ENCODE measurements around the gene CFAP45. TPM values are rescaled to one million over a fixed set of nuclear protein-coding genes. Genes with fewer than 3 reads are reported as not detected.

CFAP45 gene
- polyA plus RNA-seq, 3 donors = 3.7 to 4.7 (median 4.0) TPM

DNA sequence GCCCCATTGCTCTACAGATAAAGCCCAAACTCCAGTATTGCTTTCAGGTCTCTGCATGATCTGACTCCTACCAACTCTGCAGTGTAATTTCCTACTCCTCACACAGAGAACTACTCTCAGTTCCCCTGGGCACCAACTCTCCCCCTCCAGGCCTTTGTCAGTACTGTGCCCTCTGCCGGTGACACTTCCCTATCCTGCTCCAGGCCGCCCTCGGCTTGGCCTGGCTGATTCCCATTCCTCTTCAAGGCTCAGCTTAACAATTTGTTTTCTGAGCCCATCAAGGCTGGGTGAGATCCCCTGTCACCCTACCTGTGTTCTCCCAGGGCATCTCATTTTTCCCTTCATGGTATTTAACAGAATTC is 70.7 kb downstream of the CFAP45 start:
- DNase-seq = no peak

DNA sequence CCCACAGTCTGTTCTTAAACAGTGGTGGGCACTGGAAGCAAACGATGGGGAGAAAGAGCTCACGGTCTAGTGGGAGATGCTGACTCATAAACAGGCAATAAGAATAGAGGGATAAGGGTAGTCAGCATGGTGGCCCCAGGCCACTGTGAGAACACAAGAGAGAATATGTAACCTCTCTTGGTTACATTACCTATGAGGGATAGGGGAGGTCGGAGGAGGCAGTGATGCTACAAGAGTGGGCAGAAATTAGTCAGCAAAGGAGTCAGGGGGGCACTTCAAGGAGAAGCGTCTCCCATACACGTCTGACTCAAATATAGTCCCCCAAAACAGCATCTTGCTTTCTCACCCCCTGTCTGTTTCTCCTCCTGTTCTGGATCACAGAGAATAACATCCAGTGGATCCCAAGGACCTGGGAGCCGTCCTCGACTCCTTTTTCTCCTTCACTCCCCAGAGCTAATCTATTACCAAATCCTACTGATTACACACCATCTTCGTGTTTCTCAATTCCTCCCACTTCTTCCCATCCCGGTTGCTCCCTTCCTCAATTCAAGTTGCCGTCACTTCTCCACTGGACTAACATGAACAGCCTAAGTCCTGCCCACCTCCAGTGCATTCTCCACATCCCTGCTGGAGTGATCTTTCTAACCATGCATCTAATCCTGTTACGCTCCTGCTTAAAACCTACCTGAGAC is 71.2 kb downstream of the CFAP45 start:
- DNase-seq = no peak

DNA sequence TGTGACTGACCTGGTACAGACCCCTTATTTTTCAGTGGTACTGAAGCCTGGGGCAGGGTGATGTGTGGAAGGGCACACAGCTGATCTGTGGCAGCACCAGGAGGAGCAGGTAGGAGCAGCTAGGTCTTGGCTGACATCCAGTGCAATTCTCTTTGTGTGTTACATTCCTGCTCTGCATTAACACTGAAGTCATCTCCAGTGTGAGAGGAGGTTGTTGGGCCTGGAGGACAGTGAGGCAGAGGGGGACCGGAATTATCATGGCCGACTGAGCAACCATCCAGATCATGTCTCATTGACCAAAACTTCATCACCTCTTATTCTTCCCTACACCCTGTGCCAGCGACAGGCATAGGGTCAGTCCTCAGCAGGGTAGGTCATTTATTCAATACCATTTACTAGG is 71.8 kb downstream of the CFAP45 start:
- no peak for DNase-seq

DNA sequence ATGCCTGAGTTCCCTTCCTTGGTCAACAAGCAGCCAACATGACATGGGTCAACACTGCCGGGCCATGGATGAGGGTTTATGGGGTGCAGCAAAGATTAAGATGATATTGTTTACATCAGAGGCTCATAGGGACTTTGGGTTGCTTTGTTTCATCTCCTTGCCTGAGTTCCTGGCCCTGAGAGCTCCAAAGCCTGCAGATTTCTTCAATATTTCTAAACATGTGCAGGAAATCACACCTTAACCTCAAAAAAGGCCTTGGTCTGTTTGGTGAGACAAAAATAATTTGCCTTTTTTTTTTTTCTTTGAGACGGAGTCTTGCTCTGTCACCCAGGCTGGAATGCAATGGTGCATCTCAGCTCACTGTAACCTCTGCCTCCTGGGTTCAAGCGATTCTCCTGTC is 72.4 kb downstream of the CFAP45 start:
- DNase-seq = no peak

DNA sequence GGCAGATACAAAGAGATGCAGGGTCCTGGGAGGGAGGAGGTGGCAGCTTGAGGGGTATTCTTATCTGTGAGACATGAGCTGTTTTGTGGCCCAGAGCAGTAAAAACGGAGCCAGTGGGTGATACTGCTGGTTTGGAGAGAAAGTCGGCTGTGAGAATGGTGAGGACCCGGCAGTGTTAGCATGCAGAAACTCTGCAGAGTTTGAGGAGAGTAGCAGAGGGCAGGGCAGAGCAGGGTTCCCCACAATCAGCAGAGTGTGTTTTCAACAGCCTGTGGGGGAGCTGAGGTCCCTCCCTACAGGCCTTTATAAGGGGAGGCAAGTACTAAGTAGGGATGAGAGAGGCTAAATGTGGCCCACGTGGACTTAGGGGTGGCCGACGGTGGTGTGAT is 72.9 kb downstream of the CFAP45 start:
- no peak for DNase-seq

DNA sequence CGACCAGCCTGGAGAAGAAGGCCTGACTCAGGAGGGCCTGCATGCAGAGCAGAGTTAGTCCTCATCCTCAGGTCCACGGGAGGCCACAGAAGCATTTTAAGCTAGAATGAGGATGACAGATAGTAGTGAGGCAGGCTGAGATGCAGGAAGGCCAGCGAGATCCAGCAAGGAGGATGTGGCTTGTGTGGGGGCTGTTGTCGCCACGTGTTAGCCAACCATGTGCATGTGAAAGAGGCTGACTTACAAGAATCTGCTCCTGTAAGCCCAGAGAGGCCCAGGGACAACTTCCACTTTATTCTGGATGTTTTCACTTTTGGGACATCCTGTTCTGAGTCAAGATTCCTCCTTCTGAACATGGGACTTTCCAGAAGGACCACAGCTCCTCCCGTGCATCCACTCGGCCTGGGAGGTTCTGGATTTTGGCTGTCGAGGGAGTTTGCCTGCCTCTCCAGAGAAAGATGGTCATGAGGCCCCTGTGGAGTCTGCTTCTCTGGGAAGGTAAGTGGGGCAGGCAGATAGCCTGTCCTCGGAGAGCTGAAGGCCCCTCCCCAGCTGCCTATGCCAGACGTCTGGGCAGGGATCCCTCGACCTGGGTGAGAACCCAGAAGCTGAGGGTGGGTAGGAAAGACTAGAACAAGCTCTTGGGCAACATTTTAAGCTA is 73.4 kb downstream of the CFAP45 start, which contains the start of gene SLAMF8:
SLAMF8 (plus strand) TSS at position 433 of the 661 bp plus-strand sequence; CDS start at position 459, 26 bp downstream.
- no peak for DNase-seq

DNA sequence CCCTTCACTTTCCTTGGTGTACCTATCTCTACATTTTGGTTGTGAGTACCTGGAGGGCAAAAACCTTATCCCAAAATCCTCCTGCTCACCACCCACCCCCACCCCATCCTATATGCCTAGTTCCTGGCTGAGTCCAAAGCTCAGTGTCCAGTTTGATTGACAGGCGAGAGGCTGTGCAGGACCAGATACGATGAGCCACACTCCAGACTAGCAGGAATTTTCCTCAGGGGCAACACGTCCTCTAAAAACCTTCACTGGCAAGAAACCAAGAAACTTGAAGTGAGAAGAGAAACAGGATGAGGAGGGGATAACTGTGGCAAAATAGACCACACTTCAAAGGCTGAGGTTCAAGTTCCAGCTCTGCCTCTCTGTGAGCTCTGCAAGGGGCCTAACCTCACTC is 74.4 kb downstream of the CFAP45 start:
- DNase-seq = no peak

DNA sequence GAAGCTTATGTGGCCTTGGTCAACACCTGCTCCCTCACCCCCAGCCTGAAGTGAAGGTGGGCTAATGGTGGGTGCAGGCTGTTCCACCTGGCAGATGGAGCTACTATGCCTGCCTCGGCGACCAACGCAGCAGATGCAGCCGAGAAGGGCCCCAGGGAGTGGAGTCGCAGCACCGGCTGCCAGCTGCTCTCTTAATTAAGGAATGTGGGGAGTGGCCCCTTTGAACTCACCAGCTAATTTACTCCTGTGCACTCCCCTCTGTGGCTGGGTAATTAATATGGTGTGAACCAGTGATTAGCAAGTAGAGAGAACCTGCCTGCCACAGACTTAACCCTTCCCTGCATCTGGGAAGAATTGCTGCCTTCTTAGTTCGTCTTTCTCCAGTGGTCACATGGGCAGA is 76.6 kb downstream of the CFAP45 start:
- DNase-seq = peak; percentile 57

Other genes starting within 250 kb of the CFAP45 start
- gene CRP, start 185.6 kb downstream of the CFAP45 start, polyA plus RNA-seq (ENCODE audit: insufficient read length in 3 of 3) = not detected
- 10 to 100 TPM; 32.4 to 37.4 (median 36.5) TPM for gene DUSP23, start 119.2 kb downstream of the CFAP45 start, polyA plus RNA-seq (ENCODE audit: insufficient read length in 3 of 3)
- gene FCRL6, start 97.8 kb downstream of the CFAP45 start, polyA plus RNA-seq (ENCODE audit: insufficient read length in 3 of 3) = under 1 TPM; 0.33 to 0.67 (median 0.48) TPM
- 1 to 10 TPM in 1 of 3 donors, under 1 TPM in 2; 0.52 to 1.4 (median 0.61) TPM for gene SLAMF8, start 73.3 kb downstream of the CFAP45 start, polyA plus RNA-seq (ENCODE audit: insufficient read length in 3 of 3)
- gene VSIG8, start 37.5 kb downstream of the CFAP45 start, polyA plus RNA-seq (ENCODE audit: insufficient read length in 3 of 3) = 1 to 10 TPM in 1 of 3 donors, under 1 TPM in 2; 0.43 to 2.6 (median 0.49) TPM
- gene TAGLN2, start 25.3 kb upstream of the CFAP45 start, polyA plus RNA-seq (ENCODE audit: insufficient read length in 3 of 3) = 100 to 1,000 TPM; 113 to 144 (median 131) TPM
- 10 to 100 TPM; 19.3 to 24.2 (median 19.5) TPM for gene IGSF9, start 45.4 kb upstream of the CFAP45 start, polyA plus RNA-seq (ENCODE audit: insufficient read length in 3 of 3)
- not detected for gene SLAMF9, start 54.1 kb upstream of the CFAP45 start, polyA plus RNA-seq (ENCODE audit: insufficient read length in 3 of 3)
- gene PIGM, start 131.8 kb upstream of the CFAP45 start, polyA plus RNA-seq (ENCODE audit: insufficient read length in 3 of 3) = 10 to 100 TPM in 2 of 3 donors, 1 to 10 TPM in 1; 9.6 to 14.0 (median 13.6) TPM
- 10 to 100 TPM; 20.5 to 24.7 (median 22.3) TPM for gene KCNJ10, start 170.0 kb upstream of the CFAP45 start, polyA plus RNA-seq (ENCODE audit: insufficient read length in 3 of 3)
- gene KCNJ9, start 181.4 kb upstream of the CFAP45 start, polyA plus RNA-seq (ENCODE audit: insufficient read length in 3 of 3) = under 1 TPM; 0.09 to 0.15 (median 0.11) TPM
- 10 to 100 TPM; 35.0 to 40.0 (median 39.6) TPM for gene IGSF8, start 198.5 kb upstream of the CFAP45 start, polyA plus RNA-seq (ENCODE audit: insufficient read length in 3 of 3)
- gene ATP1A2, start 215.6 kb upstream of the CFAP45 start, polyA plus RNA-seq (ENCODE audit: insufficient read length in 3 of 3) = 1 to 10 TPM; 4.5 to 5.1 (median 5.0) TPM

Measured in renal pelvis (tissue), 4 donors.